Bronchial epithelial cell (primary cell): Measurements from ENCODE around the gene CELA3A. TPM values are rescaled to one million over a fixed set of nuclear protein-coding genes. Genes with fewer than 3 reads are reported as not detected.
"Not testable (repeated sequence)": the region's sequence is repeated elsewhere in the genome, so short reads cannot be mapped to it uniquely, and the experiment has no call there.

ENCODE experiments used
- DNase-seq: peaks from one replicate; pipeline ENCODE4 v3.0.0-alpha.2; 2010; ENCODE audit warnings: low read depth
- FAIRE-seq: peaks from 2 replicates; lab custom pipeline; 2011; peaks lifted over from hg19 to GRCh38; lab: Jason Lieb, UNC
- H3K27me3 ChIP-seq: 2 replicates; pipeline ENCODE4 v1.5.1; 2011; ENCODE audit warnings: low read length; ENCODE audit not compliant: control insufficient read depth, insufficient read depth
- H3K36me3 ChIP-seq: 2 replicates; pipeline ENCODE4 v1.5.1; 2011; ENCODE audit warnings: low read length; ENCODE audit not compliant: control insufficient read depth, insufficient read depth
- H3K4me3 ChIP-seq: 2 replicates; pipeline ENCODE4 v1.5.1; 2011; ENCODE audit warnings: mild to moderate bottlenecking, low read depth, low read length, control low read depth
- total RNA-seq: library from RNA; depleted of rRNA; stranded (reverse); fragments of >200 nt; gene quantifications from 2 replicates; pipeline ENCODE4 v1.2.1, GENCODE V29; 2014
- TF ChIP-seq, protein P1 (sequence below): IDR thresholded peaks from 2 replicates; pipeline ENCODE4 v1.5.1; 2011; ENCODE audit warnings: mild to moderate bottlenecking, moderate library complexity, low read length, control low read depth, inconsistent platforms; ENCODE audit not compliant: insufficient read depth, severe bottlenecking

CELA3A gene
- total RNA-seq, 1 donor from 2014 or later, result not detected

DNA sequence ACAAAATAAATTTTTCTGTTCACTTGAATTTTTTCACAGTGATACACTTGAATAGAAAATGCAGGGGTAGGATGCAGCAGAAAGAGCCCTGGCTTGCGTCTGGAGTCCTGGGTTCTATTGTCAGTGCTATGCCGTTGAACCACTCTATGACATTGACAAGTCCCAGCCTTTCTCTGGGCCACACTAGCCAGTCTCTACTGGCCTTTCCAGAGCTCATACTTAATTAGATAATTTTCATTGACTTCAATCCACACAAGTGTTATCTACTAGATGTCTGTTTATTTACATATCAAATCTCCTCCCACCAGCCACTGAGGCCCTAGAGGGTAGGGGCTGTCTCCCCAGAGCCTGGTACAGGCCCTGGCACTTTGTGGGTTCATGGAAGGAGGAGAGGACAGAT, 40.1 kb upstream of the CELA3A start:
- Histone ChIP-seq H3K27me3 (no peaks in the 10 kb centered on the region), H3K4me3 (no peak overlapping the region), H3K36me3 (no peaks in the 10 kb centered on the region)
- DNase-seq (no peak), FAIRE-seq (no peak)
- TF ChIP-seq, protein P1, sequence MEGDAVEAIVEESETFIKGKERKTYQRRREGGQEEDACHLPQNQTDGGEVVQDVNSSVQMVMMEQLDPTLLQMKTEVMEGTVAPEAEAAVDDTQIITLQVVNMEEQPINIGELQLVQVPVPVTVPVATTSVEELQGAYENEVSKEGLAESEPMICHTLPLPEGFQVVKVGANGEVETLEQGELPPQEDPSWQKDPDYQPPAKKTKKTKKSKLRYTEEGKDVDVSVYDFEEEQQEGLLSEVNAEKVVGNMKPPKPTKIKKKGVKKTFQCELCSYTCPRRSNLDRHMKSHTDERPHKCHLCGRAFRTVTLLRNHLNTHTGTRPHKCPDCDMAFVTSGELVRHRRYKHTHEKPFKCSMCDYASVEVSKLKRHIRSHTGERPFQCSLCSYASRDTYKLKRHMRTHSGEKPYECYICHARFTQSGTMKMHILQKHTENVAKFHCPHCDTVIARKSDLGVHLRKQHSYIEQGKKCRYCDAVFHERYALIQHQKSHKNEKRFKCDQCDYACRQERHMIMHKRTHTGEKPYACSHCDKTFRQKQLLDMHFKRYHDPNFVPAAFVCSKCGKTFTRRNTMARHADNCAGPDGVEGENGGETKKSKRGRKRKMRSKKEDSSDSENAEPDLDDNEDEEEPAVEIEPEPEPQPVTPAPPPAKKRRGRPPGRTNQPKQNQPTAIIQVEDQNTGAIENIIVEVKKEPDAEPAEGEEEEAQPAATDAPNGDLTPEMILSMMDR, result no peak

DNA sequence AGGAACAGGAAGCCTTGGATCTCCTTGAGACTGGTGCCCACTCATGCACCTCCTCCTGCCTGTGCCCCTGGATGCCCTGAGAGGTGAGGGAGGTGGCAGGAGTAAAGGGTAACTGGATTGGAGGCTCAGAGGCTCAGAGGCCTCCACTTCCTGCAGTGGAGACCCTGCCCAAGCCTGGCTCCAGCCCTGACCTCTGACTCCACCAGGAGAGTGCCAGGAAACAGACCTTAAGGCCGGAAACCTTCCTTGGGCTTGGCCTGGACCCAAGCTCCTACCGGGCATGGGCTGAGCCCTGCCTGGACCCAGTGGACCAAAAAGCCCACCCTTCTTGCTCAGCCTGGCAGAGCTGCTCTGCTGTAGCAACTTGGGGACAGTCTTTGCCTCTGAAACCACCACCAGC, 39.7 kb upstream of the CELA3A start:
- TF ChIP-seq, protein P1, result no peak
- no peak for FAIRE-seq
- DNase-seq, result no peak
- H3K4me3 ChIP-seq, result no peak overlapping the region
- H3K36me3 ChIP-seq, result no peaks in the 10 kb centered on the region
- no peaks in the 10 kb centered on the region for H3K27me3 ChIP-seq

DNA sequence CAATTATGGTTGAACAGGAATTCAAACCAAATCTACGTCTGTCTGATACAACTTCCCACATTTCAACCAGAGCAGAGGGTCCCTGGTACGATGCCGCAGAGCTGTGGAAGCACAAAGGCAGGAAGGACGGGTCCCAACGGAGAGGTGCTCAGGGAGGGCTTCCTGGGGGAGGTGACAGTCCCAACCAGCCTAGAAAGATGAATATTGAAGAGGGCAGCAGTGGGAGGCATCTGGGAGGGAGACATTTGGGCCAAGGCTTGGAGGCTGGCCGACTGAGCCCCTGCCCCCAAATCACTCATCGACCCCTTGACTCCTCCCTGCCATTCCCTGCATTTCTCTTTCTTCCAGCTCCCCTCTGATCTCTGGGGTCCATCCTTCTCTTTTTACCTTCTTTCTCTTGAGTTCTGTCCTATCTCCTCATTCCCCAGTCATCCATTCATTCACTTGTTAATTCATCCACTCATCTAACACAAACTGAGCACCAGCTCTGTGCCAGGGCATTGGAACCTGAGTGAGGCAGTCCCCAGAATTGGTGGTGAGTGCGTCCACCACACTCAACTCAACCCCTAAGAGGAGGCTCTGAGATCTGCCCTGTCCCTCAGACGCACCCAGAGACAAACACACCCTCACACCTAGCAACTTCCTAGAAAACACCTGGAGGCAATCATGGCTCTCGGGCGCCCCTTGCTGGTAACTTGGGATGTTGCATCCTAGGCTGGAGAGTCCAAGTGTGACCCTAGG, 37.8 kb upstream of the CELA3A start:
- Histone ChIP-seq H3K27me3 (no peaks in the 10 kb centered on the region), H3K4me3 (no peak overlapping the region), H3K36me3 (no peaks in the 10 kb centered on the region)
- TF ChIP-seq, protein P1, result peak; percentile 94
- FAIRE-seq (no peak), DNase-seq (peak; percentile 63)

DNA sequence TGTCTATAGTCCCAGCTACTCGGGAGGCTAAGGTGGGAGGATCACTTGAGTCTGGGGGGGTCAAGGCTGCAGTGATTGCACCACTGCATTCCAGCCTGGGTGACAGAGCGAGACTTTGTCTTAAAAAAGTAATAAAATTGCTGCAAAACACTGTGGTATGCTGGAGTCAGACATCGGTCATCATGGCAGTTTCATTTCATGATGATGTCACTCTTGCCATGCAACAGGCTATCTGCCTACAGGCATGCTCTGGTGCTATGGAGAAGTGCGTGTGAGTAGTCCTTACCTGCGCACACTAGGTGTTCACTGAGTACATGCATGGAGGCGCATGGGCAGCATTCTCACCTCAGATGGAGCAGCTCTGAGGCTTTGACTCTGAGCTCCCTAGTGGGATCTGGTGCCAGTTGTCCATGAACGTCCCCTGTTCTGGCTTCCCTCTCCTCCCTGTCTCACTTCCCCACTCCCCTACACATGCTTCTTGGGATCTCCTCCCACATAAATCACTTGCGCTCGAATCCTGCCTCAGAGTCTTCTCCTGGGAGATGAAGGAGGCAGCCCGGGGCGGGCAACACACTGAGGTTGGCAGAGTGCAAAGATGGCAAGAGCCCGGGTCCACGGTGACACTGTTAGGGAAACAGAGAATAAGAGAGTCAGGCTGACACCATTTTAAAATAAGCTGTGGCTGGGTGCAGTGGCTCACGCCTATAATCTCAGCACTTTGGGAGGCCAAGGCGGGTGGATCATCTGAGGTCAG, 35.0 kb upstream of the CELA3A start:
- TF ChIP-seq, protein P1, result no peak
- Histone ChIP-seq H3K36me3 (no peaks in the 10 kb centered on the region), H3K4me3 (no peak overlapping the region), H3K27me3 (no peaks in the 10 kb centered on the region)
- FAIRE-seq, result no peak
- DNase-seq, result peak; percentile 73

DNA sequence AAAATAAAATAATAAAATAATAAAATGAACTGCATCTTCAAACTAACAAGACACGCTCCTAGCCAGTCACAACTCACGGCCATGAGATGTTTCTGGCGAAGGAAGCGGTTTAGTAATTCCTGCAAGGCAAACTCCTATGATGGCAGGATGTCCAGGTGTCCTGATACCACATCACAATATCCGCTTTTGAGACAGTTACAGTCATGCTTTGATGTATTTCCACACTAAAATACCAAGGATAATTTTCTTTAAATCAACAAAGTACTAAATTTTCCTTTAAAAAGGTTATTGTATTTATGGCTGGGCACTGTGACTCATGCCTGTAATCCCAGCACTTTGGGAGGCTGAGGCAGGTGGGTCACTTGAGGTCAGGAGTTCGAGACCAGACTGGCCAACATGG, 34.2 kb upstream of the CELA3A start:
- not testable (repeated sequence) for H3K36me3 ChIP-seq, DNase-seq, H3K4me3 ChIP-seq, FAIRE-seq, H3K27me3 ChIP-seq

DNA sequence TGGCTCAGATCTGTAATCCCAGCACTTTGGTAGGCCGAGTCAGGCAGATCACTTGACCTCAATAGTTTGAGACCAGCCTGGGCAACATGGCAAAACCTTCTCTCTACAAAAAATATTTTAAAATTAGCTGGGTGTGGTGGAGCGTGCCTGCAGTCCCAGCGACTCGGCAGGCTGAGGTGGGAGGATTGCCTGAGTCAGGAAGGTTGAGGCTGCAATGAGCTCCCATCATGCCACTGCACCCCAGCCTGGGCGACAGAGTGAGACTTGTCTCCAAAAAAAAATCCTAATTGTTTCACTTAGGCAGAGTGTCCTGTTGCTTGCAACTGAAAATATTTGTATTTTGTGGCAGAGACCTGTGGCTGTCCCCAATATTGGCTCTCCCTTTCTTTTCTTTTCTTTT, 32.4 kb upstream of the CELA3A start:
- not testable (repeated sequence) for DNase-seq, H3K36me3 ChIP-seq, FAIRE-seq, H3K27me3 ChIP-seq, H3K4me3 ChIP-seq

DNA sequence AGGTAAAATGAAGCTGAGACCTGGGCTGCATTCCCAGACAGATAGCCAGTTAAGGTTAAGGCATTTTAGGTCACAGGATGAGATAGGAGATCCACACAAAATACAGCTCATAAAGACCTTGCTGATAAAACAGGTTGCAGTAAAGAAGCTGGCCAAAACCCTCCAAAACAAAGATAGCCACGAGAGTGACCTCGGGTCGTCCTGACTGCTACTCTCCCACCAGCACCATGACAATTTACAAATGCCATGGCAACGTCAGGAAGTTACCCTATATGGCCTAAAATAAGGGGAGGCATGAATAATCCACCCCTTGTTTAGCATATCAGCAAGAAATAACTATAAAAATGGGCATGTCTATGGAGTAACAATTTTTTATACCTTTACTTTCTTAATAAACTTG, 30.9 kb upstream of the CELA3A start:
- not testable (repeated sequence) for H3K27me3 ChIP-seq, FAIRE-seq, H3K36me3 ChIP-seq, H3K4me3 ChIP-seq, DNase-seq

DNA sequence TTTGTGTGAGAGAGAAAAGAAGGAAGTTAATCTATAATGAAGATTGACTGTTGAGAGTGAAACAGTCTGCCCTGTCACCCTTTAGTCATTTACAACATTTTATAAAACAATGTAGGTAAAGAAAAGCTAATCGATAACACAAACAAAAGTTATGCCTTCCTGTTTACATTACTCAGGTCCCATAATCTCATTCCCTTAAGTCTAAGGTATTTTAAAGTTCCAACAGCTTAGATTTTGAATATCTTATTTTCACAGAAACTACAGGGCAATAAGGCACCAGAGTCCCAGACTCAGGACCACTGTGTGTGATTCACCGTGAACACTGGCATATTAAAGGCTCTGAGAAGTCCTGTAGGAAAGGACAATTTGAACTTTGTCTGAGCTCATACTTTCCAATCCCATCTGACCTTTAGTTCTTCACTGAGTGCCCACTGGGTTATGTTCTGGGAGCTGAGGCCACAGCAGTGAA, 28.4 kb upstream of the CELA3A start:
- not testable (repeated sequence) for FAIRE-seq, H3K27me3 ChIP-seq, H3K36me3 ChIP-seq, H3K4me3 ChIP-seq
- peak; percentile 10 for DNase-seq

DNA sequence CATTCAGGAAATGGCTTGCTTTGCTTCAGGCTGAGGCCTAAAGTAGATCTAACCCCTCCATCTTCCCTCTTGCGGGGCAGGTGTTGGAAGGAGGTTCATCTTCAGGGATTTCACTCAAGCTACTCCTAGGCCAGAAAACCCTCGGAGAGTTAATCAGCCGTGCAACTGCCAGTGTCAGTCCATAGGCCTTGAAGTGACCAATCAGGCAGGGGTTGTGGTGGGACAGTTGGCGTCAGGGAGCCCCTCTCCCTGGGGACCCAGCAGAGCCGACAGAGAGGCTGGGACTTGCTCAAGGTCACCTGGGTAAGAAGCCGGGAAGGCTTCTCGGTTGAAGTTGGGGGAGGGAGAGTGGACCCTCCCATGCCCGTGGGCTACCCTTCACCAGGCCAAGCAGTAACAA, 27.5 kb upstream of the CELA3A start:
- not testable (repeated sequence) for H3K27me3 ChIP-seq, H3K36me3 ChIP-seq, H3K4me3 ChIP-seq, DNase-seq
- peak; percentile 76 for FAIRE-seq

DNA sequence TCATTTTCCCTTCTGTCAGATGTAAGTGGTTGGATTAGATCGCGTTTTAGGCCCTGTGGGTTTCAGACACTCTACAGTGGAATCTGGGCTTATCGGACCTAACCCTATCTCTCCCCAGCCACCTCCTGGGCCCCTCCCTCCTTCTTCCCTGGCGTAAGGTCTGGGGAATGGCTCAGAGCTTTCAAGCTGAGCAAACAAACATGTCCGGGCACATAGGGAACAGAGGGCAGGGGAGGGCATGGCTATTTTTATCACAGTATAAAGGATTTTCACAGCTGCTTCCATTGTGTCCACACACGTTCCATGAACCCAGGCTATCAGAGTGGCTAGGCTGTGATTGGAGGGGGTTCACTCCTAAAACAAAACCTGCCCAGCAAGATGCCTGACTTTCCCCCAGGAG, 26.8 kb upstream of the CELA3A start:
- H3K27me3 ChIP-seq, H3K4me3 ChIP-seq, H3K36me3 ChIP-seq, FAIRE-seq: not testable (repeated sequence)
- DNase-seq, result peak; percentile 95
